RWPE2 (cell line): Measurements from ENCODE around the gene GLG1.
"Not testable (repeated sequence)": the region's sequence is repeated elsewhere in the genome, so short reads cannot be mapped to it uniquely, and the experiment has no call there.

ENCODE experiments used
- ATAC-seq: fragments of 200-7000 bp; cut with Tn5 transposase; 3 replicates; pipeline ENCODE4 v1.9.1; 2021; ENCODE audit warnings: low read depth
- DNase-seq: peaks from one replicate; pipeline ENCODE4 v3.0.0-alpha.2; 2020; ENCODE audit warnings: low spot score
- H3K27ac ChIP-seq: fragments of 450-650 bp; 2 replicates; pipeline ENCODE4 v1.5.1; 2017; ENCODE audit warnings: mild to moderate bottlenecking; ENCODE audit not compliant: poor library complexity, severe bottlenecking
- H3K27me3 ChIP-seq: fragments of 250-450 bp; sonication (Bioruptor Pico); 2 replicates; pipeline ENCODE4 v1.5.1; 2021; ENCODE audit warnings: mild to moderate bottlenecking, moderate library complexity; ENCODE audit not compliant: insufficient read depth, poor library complexity, severe bottlenecking
- H3K36me3 ChIP-seq: fragments of 250-450 bp; sonication (Bioruptor Pico); 2 replicates; pipeline ENCODE4 v1.5.1; 2020; ENCODE audit warnings: low read depth, mild to moderate bottlenecking, moderate library complexity
- H3K4me1 ChIP-seq: fragments of 250-450 bp; sonication (Bioruptor Pico); 2 replicates; pipeline ENCODE4 v1.5.1; 2021; ENCODE audit warnings: mild to moderate bottlenecking, moderate library complexity; ENCODE audit not compliant: insufficient read depth, poor library complexity, severe bottlenecking
- H3K4me3 ChIP-seq: fragments of 250-450 bp; sonication (Bioruptor Pico); 2 replicates; pipeline ENCODE4 v1.5.1; 2021; ENCODE audit warnings: mild to moderate bottlenecking, moderate library complexity; ENCODE audit not compliant: severe bottlenecking
- H3K9me3 ChIP-seq: fragments of 250-450 bp; sonication (Bioruptor Pico); 2 replicates; pipeline ENCODE4 v1.5.1; 2021; ENCODE audit warnings: mild to moderate bottlenecking, moderate library complexity; ENCODE audit not compliant: severe bottlenecking
- CTCF ChIP-seq: fragments of 450-650 bp; IDR thresholded peaks from one replicate; pipeline ENCODE4 v1.5.1; 2017; ENCODE audit warnings: mild to moderate bottlenecking, moderate library complexity; ENCODE audit not compliant: poor library complexity, severe bottlenecking

GLG1 gene

DNA sequence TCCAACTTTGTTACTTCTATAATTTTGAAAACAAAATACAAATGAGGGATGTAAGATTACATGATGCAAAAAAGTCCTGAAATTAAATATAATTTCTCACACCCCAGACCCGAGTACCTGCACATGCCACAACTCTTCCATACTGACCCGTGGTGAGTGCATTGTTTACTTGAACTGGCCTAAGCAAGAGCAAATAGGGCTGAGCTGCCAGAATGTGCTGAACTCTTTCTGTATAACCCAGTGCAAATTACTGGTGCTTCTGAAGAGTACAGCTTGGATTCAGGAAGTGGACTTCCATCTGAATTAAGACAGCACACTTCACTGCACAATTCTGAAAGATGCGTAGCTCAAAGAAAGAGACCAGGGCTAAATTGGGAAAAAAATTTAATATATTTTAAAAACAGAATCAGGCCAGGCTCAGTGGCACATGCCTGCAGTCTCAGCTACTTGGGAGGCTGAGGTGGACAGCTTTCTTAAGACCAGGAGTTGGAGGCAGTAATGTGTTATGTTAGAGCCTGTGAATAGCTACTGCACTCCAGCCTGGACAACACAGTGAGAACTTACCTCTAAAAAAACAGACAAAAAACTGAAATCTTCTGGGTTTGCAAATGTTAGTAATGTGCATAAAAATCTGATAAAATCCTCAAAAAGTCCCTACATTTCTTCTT, 63.9 kb downstream of the GLG1 start:
- not testable (repeated sequence) for H3K9me3 ChIP-seq, H3K4me1 ChIP-seq, DNase-seq, H3K36me3 ChIP-seq, H3K4me3 ChIP-seq, H3K27me3 ChIP-seq, H3K27ac ChIP-seq, ATAC-seq

DNA sequence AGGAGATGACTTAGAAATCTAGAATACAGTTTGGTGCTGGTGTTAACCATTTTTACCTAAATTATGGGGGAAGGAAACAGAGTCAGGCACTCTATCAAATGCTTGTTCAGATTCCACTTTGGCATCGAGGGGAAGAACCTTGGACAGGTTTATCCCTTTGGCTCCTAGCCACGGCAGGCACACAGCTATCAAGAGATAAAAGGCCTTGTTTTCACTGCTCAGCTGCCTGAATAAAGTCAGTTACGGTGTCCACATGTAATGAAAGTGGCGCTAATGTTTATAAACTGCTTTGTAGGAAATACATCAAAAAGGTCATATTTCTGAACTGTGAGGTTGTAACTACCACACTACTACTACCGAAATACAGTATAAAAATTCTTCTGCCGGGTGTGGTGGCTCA, 66.3 kb downstream of the GLG1 start:
- not testable (repeated sequence) for H3K27me3 ChIP-seq, H3K4me1 ChIP-seq, DNase-seq, H3K9me3 ChIP-seq, H3K27ac ChIP-seq, ATAC-seq, H3K4me3 ChIP-seq, H3K36me3 ChIP-seq

- H3K9me3 ChIP-seq, ATAC-seq, H3K27me3 ChIP-seq, H3K4me1 ChIP-seq, H3K36me3 ChIP-seq, H3K4me3 ChIP-seq, H3K27ac ChIP-seq, DNase-seq: not testable (repeated sequence)
Measured at GRCh38 chr16:74538801-74539200, 68.1 kb downstream of the GLG1 start.

GRCh38 chr16:74537746-74538145, 69.2 kb downstream of the GLG1 start:
- H3K9me3 ChIP-seq, H3K4me1 ChIP-seq, DNase-seq, H3K27ac ChIP-seq, H3K36me3 ChIP-seq, ATAC-seq, H3K27me3 ChIP-seq, H3K4me3 ChIP-seq: not testable (repeated sequence)

- H3K4me3 ChIP-seq, DNase-seq, H3K36me3 ChIP-seq, H3K4me1 ChIP-seq, H3K27ac ChIP-seq, H3K9me3 ChIP-seq, H3K27me3 ChIP-seq: not testable (repeated sequence)
- ATAC-seq: peak; percentile 41; the same call in 1 of the 3 replicates
Measured at GRCh38 chr16:74534650-74535049, 72.3 kb downstream of the GLG1 start.

GRCh38 chr16:74524926-74525325, 82.0 kb downstream of the GLG1 start:
- H3K27me3 ChIP-seq: no peaks in the 10 kb centered on the region
- H3K4me1 ChIP-seq: no peaks in the 10 kb centered on the region
- H3K27ac ChIP-seq: no peak overlapping the region
- no peaks in the 10 kb centered on the region for H3K9me3 ChIP-seq
- TF ChIP-seq CTCF: no peak
- DNase-seq (no peak), ATAC-seq (no peak)
- H3K4me3 ChIP-seq: no peak overlapping the region
- 0 out of 2 replicates have a peak, but pooled peaks cover 8% of the 10 kb centered on the region for H3K36me3 ChIP-seq

DNA sequence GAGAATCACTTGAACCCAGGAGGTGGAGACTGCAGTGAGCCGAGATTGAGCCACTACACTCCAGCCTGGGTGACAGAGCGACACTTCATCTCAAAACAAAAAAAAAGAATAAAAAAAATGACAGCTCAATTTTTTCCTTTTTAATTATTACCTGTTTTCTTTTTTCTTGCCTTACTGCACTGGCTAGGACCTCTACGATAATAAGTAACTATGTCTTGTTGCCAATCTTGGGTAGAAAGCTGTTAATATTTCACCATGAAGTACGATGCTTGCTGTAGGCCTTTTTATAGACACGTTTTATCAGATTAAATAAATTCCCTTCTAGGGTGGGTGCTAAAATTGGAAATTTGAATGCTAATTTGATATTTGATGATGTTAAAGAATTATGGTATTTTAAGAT, 82.8 kb downstream of the GLG1 start:
- DNase-seq (no peak), ATAC-seq (no peak)
- TF ChIP-seq CTCF: no peak
- Histone ChIP-seq H3K27ac (no peak overlapping the region), H3K4me3 (no peak overlapping the region), H3K4me1 (no peaks in the 10 kb centered on the region), H3K27me3 (no peaks in the 10 kb centered on the region), H3K36me3 (peaks cover 12% of the 10 kb centered on the region; the same call in 1 of the 2 replicates), H3K9me3 (no peaks in the 10 kb centered on the region)

DNA sequence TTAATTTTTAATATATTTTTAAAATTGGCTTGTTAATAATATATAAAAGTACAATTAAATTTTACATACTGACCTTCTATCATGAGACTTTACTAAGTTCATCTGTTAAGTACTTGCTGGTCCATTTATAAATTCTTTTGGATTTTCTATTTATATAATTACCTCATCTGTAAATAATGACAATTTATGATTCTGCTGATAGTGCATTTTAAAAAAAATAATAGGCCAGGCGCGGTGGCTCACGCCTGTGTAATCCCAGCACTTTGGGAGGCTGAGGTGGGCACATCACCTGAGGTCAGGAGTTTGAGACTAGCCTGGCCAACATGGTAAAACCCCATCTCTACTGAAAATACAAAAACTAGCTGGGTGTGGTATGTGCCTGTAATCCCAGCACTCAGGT, 83.2 kb downstream of the GLG1 start:
- H3K27me3 ChIP-seq, H3K4me3 ChIP-seq, H3K27ac ChIP-seq, H3K4me1 ChIP-seq, H3K9me3 ChIP-seq, DNase-seq, ATAC-seq: not testable (repeated sequence)
- peaks cover 12% of the 10 kb centered on the region; the same call in 1 of the 2 replicates for H3K36me3 ChIP-seq
